GM20000 (cell line): ENCODE results near the gene PRDM16.

Experiments
- DNase-seq: peaks from one replicate; pipeline ENCODE4 v3.0.0; 2012; ENCODE audit warnings: low spot score
- CTCF ChIP-seq: IDR thresholded peaks from 2 replicates; pipeline ENCODE4 v1.5.1; 2012; ENCODE audit warnings: mild to moderate bottlenecking, control low read depth; ENCODE audit errors: extremely low read depth, missing control alignments

The PRDM16 gene

GRCh38 chr1:3212453-3213355, 143.7 kb downstream of the PRDM16 start:
- no peak for DNase-seq
- no peak for TF ChIP-seq CTCF

GRCh38 chr1:3213730-3214129, 144.7 kb downstream of the PRDM16 start:
- DNase-seq: no peak
- TF ChIP-seq CTCF: no peak

- no peak for TF ChIP-seq CTCF
- DNase-seq: no peak
These were observed 146.4 kb downstream of the PRDM16 start for GRCh38 chr1:3215198-3216014.

- no peak for DNase-seq
- TF ChIP-seq CTCF: no peak
These were observed 147.0 kb downstream of the PRDM16 start for GRCh38 chr1:3216015-3216391.

- no peak for DNase-seq
- TF ChIP-seq CTCF: no peak
These were observed 148.2 kb downstream of the PRDM16 start for GRCh38 chr1:3217181-3217641.

- no peak for TF ChIP-seq CTCF
- no peak for DNase-seq
These were observed 149.1 kb downstream of the PRDM16 start for GRCh38 chr1:3217979-3218679.
